ENCODE data around the gene BLACAT1. TPM values are rescaled to one million over a fixed set of nuclear protein-coding genes. Genes with fewer than 3 reads are reported as not detected.

Gene BLACAT1
- total and polyA plus RNA-seq, 2 of the 13 experiments (the other 11 are each of a cell fraction or from before 2014, with no cell fraction given) = 1.2 to 2.8 TPM

- Histone ChIP-seq H2AFZ (ENCODE audit: low read length) (no peak overlapping the region), H3K79me2 (ENCODE audit: insufficient read depth, low read length) (no peaks in the 10 kb centered on the region), H3K36me3 (replicated peaks in 1 of 2; ENCODE audit: control insufficient read depth in 1 of 2, insufficient read depth in 2 of 2, low read length in 2 of 2) (no peaks in the 10 kb centered on the region), H3K27me3 (ENCODE audit: control insufficient read depth in 1 of 2, insufficient read depth in 2 of 2, low read length in 2 of 2) (peaks cover 0 to 5% of the 10 kb centered on the region in 2 experiments; a peak in 2 of 5 replicates), H3K4me1 (ENCODE audit: insufficient read depth, low read length) (no peaks in the 10 kb centered on the region), H4K20me1 (ENCODE audit: insufficient read depth, low read length) (no peaks in the 10 kb centered on the region), H3K27ac (ENCODE audit: extremely low read length, insufficient read depth, low read length) (no peak overlapping the region), H3K9ac (ENCODE audit: insufficient read depth, low read depth, low read length) (no peak overlapping the region), H3K4me3 (replicated peaks in 1 of 3; ENCODE audit: insufficient read depth in 1 of 3, low read depth in 2 of 3, low read length in 3 of 3) (no peak overlapping the region), H3K4me2 (ENCODE audit: low read depth, low read length) (no peak overlapping the region), H3K9me3 (ENCODE audit: low read length) (no peaks in the 10 kb centered on the region; the same call in 1 of the 2 replicates)
- no TSS peak for BruUV-seq (replicated peaks)
- 57% methylated on average over 1 of the region's 1 CpG for WGBS (ENCODE audit: low lambda C conversion rate)
- DNase-seq (ENCODE audit: low spot score) (no peak), ATAC-seq (no peak), FAIRE-seq (no peak)
- CTCF ChIA-PET (ENCODE audit: low intra/inter-chr PET ratio, low total read pairs) = no interaction called here
- POLR2A ChIA-PET = no interaction called here
- intact Hi-C loops (cut with micrococcal nuclease; ENCODE audit: unreplicated experiment) = no loop called here
- in situ Hi-C loops (cut with HindIII; ENCODE audit: extremely low pct_ligation_motif_present, low pct_unique_long_range_greater_than_20kb) = no loop called here
- TF ChIP-seq PRPF4 (IDR thresholded peaks at IDR 0.05; ENCODE audit: low read depth, low read length, poor library complexity, severe bottlenecking) (no peak), ZNF629 (CRISPR knock-in tag; conservative IDR thresholded peaks at IDR 0.05) (no peak), CSRNP2 (CRISPR knock-in tag; conservative IDR thresholded peaks at IDR 0.05; ENCODE audit: low read depth) (no peak), ZNF136 (CRISPR knock-in tag; IDR thresholded peaks at IDR 0.05; ENCODE audit: low read depth) (no peak), KLF13 (CRISPR knock-in tag; IDR thresholded peaks at IDR 0.05) (no peak), ZNF777 (CRISPR knock-in tag; IDR thresholded peaks at IDR 0.05) (no peak), MTERF4 (CRISPR knock-in tag; IDR thresholded peaks at IDR 0.05) (no peak), DDIT3 (CRISPR knock-in tag; IDR thresholded peaks at IDR 0.05) (no peak), CBX5 (CRISPR knock-in tag; IDR thresholded peaks at IDR 0.05; ENCODE audit: borderline replicate concordance) (no peak), ZNF414 (CRISPR knock-in tag; IDR thresholded peaks at IDR 0.05) (no peak), ARID3A (IDR thresholded peaks at IDR 0.05; ENCODE audit: low read depth, low read length) (no peak), ZKSCAN8 (CRISPR knock-in tag; IDR thresholded peaks at IDR 0.05; ENCODE audit: borderline replicate concordance) (no peak), ZNF335 (CRISPR knock-in tag; IDR thresholded peaks at IDR 0.05) (no peak), KMT2B (CRISPR knock-in tag; IDR thresholded peaks at IDR 0.05) (no peak), ZFY (CRISPR knock-in tag; IDR thresholded peaks at IDR 0.05) (no peak), ZSCAN21 (CRISPR knock-in tag; IDR thresholded peaks at IDR 0.05; ENCODE audit: borderline replicate concordance) (no peak), ZNF607 (CRISPR knock-in tag; IDR thresholded peaks at IDR 0.05; ENCODE audit: borderline replicate concordance) (no peak), ZNF124 (CRISPR knock-in tag; IDR thresholded peaks at IDR 0.05) (no peak), ZNF17 (CRISPR knock-in tag; IDR thresholded peaks at IDR 0.05) (no peak), MTF1 (CRISPR knock-in tag; IDR thresholded peaks at IDR 0.05) (no peak)
These were observed 20.0 kb upstream of the BLACAT1 start for GRCh38 chr1:205475855-205476254.

Data from HepG2 (cell line).